Measurements from ENCODE around the gene GFOD2.

GFOD2 gene

DNA sequence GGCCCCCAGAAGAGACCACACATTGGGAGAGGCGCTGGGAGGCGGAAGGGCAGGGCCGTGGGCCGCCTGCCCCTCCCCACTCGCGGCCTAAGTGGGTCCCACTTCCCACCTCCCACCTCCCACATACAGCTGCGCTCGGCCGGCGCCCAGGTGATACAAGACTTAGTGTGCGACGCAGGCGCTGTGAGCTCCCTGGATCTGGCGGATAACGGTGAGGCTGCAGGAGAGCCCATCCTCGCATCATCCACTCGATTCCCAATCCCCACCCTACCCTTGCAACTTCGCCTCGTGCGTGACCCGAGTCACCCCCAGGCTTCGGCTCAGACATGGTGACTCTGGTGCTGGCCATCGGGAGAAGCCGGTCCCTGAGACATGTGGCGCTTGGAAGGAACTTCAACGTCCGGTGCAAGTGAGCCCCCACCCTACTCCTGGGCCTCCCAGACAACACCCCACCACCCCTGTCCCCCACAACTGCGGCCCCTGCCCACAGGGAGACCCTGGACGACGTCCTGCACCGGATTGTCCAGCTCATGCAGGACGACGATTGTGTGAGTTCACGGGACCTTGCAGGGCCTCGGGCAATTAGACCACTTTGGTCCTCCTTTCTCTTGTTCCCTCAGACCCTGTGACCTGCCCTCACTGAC, 70.2 kb downstream of the GFOD2 start:
- no peak for DNase-seq (ENCODE audit: low read depth, low spot score)
- ChIA-PET CTCF (interaction anchor here (1.4 to 12.1 kb wide), 3 partner anchors 9 to 129 kb away, joined by 6 to 174 read pairs (median 148); no protein-coding TSS in a partner anchor), POLR2A (interaction anchor here (0.9 to 1.0 kb wide), 2 partner anchors 11 to 119 kb away, joined by 3 read pairs; partner anchors contain the start of gene ACD)
- TF ChIP-seq, protein P1, sequence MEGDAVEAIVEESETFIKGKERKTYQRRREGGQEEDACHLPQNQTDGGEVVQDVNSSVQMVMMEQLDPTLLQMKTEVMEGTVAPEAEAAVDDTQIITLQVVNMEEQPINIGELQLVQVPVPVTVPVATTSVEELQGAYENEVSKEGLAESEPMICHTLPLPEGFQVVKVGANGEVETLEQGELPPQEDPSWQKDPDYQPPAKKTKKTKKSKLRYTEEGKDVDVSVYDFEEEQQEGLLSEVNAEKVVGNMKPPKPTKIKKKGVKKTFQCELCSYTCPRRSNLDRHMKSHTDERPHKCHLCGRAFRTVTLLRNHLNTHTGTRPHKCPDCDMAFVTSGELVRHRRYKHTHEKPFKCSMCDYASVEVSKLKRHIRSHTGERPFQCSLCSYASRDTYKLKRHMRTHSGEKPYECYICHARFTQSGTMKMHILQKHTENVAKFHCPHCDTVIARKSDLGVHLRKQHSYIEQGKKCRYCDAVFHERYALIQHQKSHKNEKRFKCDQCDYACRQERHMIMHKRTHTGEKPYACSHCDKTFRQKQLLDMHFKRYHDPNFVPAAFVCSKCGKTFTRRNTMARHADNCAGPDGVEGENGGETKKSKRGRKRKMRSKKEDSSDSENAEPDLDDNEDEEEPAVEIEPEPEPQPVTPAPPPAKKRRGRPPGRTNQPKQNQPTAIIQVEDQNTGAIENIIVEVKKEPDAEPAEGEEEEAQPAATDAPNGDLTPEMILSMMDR (IDR thresholded peaks at IDR 0.05; ENCODE audit: insufficient read depth, low read length, missing control alignments): no peak
- no peak overlapping the region for H3K4me3 ChIP-seq (ENCODE audit: low read depth, low read length)

- ChIA-PET CTCF (interaction anchor here (1.4 to 12.1 kb wide), 3 partner anchors 8 to 128 kb away, joined by 6 to 174 read pairs (median 148); no protein-coding TSS in a partner anchor), POLR2A (no interaction called here)
- H3K4me3 ChIP-seq (ENCODE audit: low read depth, low read length): no peak overlapping the region
- TF ChIP-seq, protein P1 (IDR thresholded peaks at IDR 0.05; ENCODE audit: insufficient read depth, low read length, missing control alignments): no peak
- DNase-seq (ENCODE audit: low read depth, low spot score): no peak
Observed at GRCh38 chr16:67648088-67648763, 70.9 kb downstream of the GFOD2 start.

DNA sequence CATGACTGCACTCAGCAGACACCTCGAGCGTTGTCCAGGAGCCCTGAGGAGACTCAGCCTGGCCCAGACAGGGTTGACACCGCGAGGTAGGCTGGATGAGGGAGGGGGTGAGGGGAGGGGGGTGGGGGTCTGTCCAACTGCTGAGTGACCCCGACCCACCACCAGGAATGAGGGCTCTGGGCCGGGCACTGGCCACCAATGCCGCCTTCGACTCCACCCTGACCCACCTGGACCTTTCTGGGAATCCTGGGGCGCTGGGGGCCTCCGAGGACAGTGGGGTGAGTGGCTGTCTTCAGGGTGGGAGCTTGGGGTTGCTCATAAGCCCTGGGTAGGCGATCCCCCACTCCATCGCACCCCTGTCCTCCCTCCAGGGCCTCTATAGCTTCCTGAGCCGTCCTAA, 71.4 kb downstream of the GFOD2 start:
- TF ChIP-seq, protein P1 (IDR thresholded peaks at IDR 0.05; ENCODE audit: insufficient read depth, low read length, missing control alignments): no peak
- DNase-seq (ENCODE audit: low read depth, low spot score): no peak
- H3K4me3 ChIP-seq (ENCODE audit: low read depth, low read length): no peak overlapping the region
- ChIA-PET POLR2A (no interaction called here), CTCF (interaction anchor here (1.0 to 12.1 kb wide), 3 partner anchors 85 to 127 kb away, joined by 3 to 174 read pairs (median 148); partner anchors contain the start of gene CTCF)

- POLR2A ChIA-PET: no interaction called here
- H3K4me3 ChIP-seq (ENCODE audit: low read depth, low read length): no peak overlapping the region
- CTCF ChIA-PET: interaction anchor here (1.0 to 12.1 kb wide), 3 partner anchors 85 to 127 kb away, joined by 3 to 174 read pairs (median 148); partner anchors contain the start of gene CTCF
- DNase-seq (ENCODE audit: low read depth, low spot score): no peak
- TF ChIP-seq, protein P1 (IDR thresholded peaks at IDR 0.05; ENCODE audit: insufficient read depth, low read length, missing control alignments): no peak
Observed at GRCh38 chr16:67647111-67647651, 71.9 kb downstream of the GFOD2 start.

- no peak for DNase-seq (ENCODE audit: low read depth, low spot score)
- CTCF ChIA-PET: interaction anchor here (0.6 to 12.1 kb wide), 22 partner anchors 9 to 164 kb away, joined by 3 to 174 read pairs (median 6); partner anchors contain the start of genes ACD, ATP6V0D1, C16orf86 and CTCF
- POLR2A ChIA-PET: no interaction called here
- no peak overlapping the region for H3K4me3 ChIP-seq (ENCODE audit: low read depth, low read length)
- TF ChIP-seq, protein P1 (IDR thresholded peaks at IDR 0.05; ENCODE audit: insufficient read depth, low read length, missing control alignments): no peak
Observed at GRCh38 chr16:67645397-67646121, 73.6 kb downstream of the GFOD2 start.
